ENCODE measurements around the gene AKT3.

DNA sequence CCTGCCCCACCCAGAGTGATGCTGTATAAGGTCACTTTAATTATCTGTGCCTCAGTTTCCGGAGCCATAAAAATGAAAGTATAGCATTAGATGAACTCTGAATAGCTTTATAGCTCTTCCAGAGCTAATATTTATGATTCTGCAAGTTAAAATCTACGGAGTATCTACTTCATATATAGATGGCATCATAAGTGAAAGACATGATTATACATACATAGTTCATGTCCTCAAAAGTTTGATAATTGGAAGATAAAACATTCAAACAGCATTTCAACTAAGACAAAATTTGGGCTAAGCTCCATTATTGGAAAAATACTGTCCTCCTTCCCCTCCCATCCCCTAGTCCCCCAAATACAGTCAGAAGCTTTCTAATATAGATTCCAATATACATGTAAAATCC lies 4.2 kb downstream of the AKT3 start:
- TF ChIP-seq, protein P1, sequence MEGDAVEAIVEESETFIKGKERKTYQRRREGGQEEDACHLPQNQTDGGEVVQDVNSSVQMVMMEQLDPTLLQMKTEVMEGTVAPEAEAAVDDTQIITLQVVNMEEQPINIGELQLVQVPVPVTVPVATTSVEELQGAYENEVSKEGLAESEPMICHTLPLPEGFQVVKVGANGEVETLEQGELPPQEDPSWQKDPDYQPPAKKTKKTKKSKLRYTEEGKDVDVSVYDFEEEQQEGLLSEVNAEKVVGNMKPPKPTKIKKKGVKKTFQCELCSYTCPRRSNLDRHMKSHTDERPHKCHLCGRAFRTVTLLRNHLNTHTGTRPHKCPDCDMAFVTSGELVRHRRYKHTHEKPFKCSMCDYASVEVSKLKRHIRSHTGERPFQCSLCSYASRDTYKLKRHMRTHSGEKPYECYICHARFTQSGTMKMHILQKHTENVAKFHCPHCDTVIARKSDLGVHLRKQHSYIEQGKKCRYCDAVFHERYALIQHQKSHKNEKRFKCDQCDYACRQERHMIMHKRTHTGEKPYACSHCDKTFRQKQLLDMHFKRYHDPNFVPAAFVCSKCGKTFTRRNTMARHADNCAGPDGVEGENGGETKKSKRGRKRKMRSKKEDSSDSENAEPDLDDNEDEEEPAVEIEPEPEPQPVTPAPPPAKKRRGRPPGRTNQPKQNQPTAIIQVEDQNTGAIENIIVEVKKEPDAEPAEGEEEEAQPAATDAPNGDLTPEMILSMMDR (conservative IDR thresholded peaks at IDR 0.05; ENCODE audit: low read length): no peak
- TF ChIP-seq EZH2phosphoT487 (IDR thresholded peaks at IDR 0.05; ENCODE audit: borderline replicate concordance): no peak
